Naive thymus-derived CD4-positive, alpha-beta T cell (primary cell): ENCODE measurements around the gene PCNX2. TPM values are rescaled to one million over a fixed set of nuclear protein-coding genes. Genes with fewer than 3 reads are reported as not detected.
"Not testable (repeated sequence)": the region's sequence is repeated elsewhere in the genome, so short reads cannot be mapped to it uniquely, and the experiment has no call there.

ENCODE experiments used
- ATAC-seq: fragments of 150-1000 bp; cut with Tn5 transposase; 2 replicates; pipeline ENCODE4 v1.10.0; 2021; ENCODE audit warnings: mild to moderate bottlenecking, moderate library complexity
- CTCF ChIA-PET: fragments of 350-600 bp; sonication (Branson Sonifier 250); formaldehyde crosslinking; loops from one replicate; lab custom pipeline; 2021; ENCODE audit warnings: antibody characterized with exemption; lab: Charles Lee
- POLR2A ChIA-PET: fragments of 350-600 bp; sonication (Branson Sonifier 250); formaldehyde crosslinking; loops from one replicate; lab custom pipeline; 2021; ENCODE audit warnings: antibody characterized with exemption, inconsistent platforms; lab: Charles Lee
- DNase-seq, 9 donors: peaks; one replicate each; pipeline versions ENCODE4 v3.0.0 to v3.0.0-alpha.2; 2020 to 2022; ENCODE audit warnings: mixed read lengths in 1 of 9
- H3K27ac ChIP-seq: one replicate; pipeline ENCODE4 v1.7.0; 2013; ENCODE audit warnings: mild to moderate bottlenecking, low read depth, low read length, moderate library complexity
- H3K27me3 ChIP-seq, 2 donors: one replicate each; pipeline ENCODE4 v1.7.0; 2013; ENCODE audit warnings: low read length in 2 of 2, mild to moderate bottlenecking in 2 of 2, moderate library complexity in 2 of 2; ENCODE audit not compliant: control insufficient read depth in 2 of 2, insufficient read depth in 2 of 2
- H3K36me3 ChIP-seq, 3 experiments: 1 replicate in 2 of 3; 2 replicates in 1 of 3; pipeline ENCODE4 v1.7.0; 2013; ENCODE audit warnings: low read length in 3 of 3, mild to moderate bottlenecking in 3 of 3, moderate library complexity in 1 of 3; ENCODE audit not compliant: insufficient read depth in 3 of 3, control insufficient read depth in 2 of 3
- H3K4me1 ChIP-seq, 2 donors: one replicate each; pipeline ENCODE4 v1.7.0; 2013; ENCODE audit warnings: low read length in 2 of 2, mild to moderate bottlenecking in 2 of 2, moderate library complexity in 1 of 2; ENCODE audit not compliant: control insufficient read depth in 2 of 2, insufficient read depth in 2 of 2
- H3K4me3 ChIP-seq: 2 replicates; pipeline ENCODE4 v1.7.0; 2013; ENCODE audit warnings: mild to moderate bottlenecking, low read length
- H3K9me3 ChIP-seq, 3 experiments: 1 replicate in 2 of 3; 2 replicates in 1 of 3; pipeline ENCODE4 v1.7.0; 2013; ENCODE audit warnings: low read length in 3 of 3; ENCODE audit not compliant: control insufficient read depth in 2 of 3
- H3K27ac Mint-ChIP-seq, 9 donors: one replicate each; pipeline ENCODE4 v1.8.0; 2020 to 2022; ENCODE audit warnings: mixed read lengths in 9 of 9, mild to moderate bottlenecking in 8 of 9, moderate library complexity in 5 of 9, inconsistent platforms in 2 of 9
- H3K27me3 Mint-ChIP-seq, 5 donors: one replicate each; pipeline ENCODE4 v1.8.0; 2021 to 2022; ENCODE audit warnings: mixed read lengths in 5 of 5, mild to moderate bottlenecking in 1 of 5
- H3K36me3 Mint-ChIP-seq, 5 donors: one replicate each; pipeline ENCODE4 v1.8.0; 2020 to 2022; ENCODE audit warnings: mixed read lengths in 5 of 5, mild to moderate bottlenecking in 3 of 5, inconsistent platforms in 1 of 5
- H3K4me1 Mint-ChIP-seq, 7 donors: one replicate each; pipeline ENCODE4 v1.8.0; 2020 to 2022; ENCODE audit warnings: mixed read lengths in 7 of 7, mild to moderate bottlenecking in 3 of 7, inconsistent platforms in 1 of 7
- H3K4me3 Mint-ChIP-seq, 10 donors: one replicate each; pipeline ENCODE4 v1.8.0; 2020 to 2022; ENCODE audit warnings: mild to moderate bottlenecking in 10 of 10, mixed read lengths in 10 of 10, moderate library complexity in 6 of 10, inconsistent platforms in 2 of 10
- H3K9me3 Mint-ChIP-seq, 11 donors: one replicate each; pipeline ENCODE4 v1.8.0; 2020 to 2022; ENCODE audit warnings: mixed read lengths in 11 of 11, mild to moderate bottlenecking in 4 of 11, inconsistent platforms in 1 of 11, moderate library complexity in 1 of 11
- intact Hi-C, 2 donors: fragments of 100-400 bp; cut with micrococcal nuclease; formaldehyde crosslinking; loops; one replicate each; pipeline ENCODE4 v1.15.1; 2023
- polyA plus RNA-seq, 2 donors: library from polyadenylated mRNA; unstranded; fragments of 300-500 nt; fragmentation: Illumina TruSeq; gene quantifications; one replicate each; pipeline ENCODE4 v1.2.3, GENCODE V29; 2021
- total RNA-seq, 6 experiments: library from RNA in 5 of 6; stranded (reverse) in 5 of 6; gene quantifications; 1 replicate in 5 of 6; 2 replicates in 1 of 6; pipeline ENCODE4 v1.2.3 and lab custom pipeline; 2021 to 2026

The PCNX2 gene
- total and polyA plus RNA-seq, 7 experiments from 2014 or later = 4.1 to 61.8 (median 45.1) TPM

GRCh38 chr1:233114159-233114558, 181.4 kb downstream of the PCNX2 start:
- intact Hi-C loops = loop anchor here in 1 of 2 donors (5.0 kb wide), 1 partner anchor 307 kb away; the partner anchor contains the start of gene MAP10
- Histone ChIP-seq H3K4me3 (no peak overlapping the region), H3K27me3 (no peaks in the 10 kb centered on the region), H3K9me3 (no peaks in the 10 kb centered on the region), H3K4me1 (no peaks in the 10 kb centered on the region), H3K36me3 (no peaks in the 10 kb centered on the region), H3K27ac (no peak overlapping the region)
- Mint-ChIP-seq H3K4me3 (peak overlapping the region in 1 of 10 donors; percentile 6), H3K4me1 (peaks cover 0 to 45% (median 14%) of the 10 kb centered on the region in 7 donors), H3K9me3 (no peaks in the 10 kb centered on the region), H3K36me3 (peaks cover 3 to 71% (median 53%) of the 10 kb centered on the region in 5 donors), H3K27me3 (no peaks in the 10 kb centered on the region), H3K27ac (peak overlapping the region in 1 of 9 donors; percentile 31)
- no peak for ATAC-seq
- ChIA-PET CTCF (interaction anchor here (0.6 kb wide), 1 partner anchor 779 kb away, joined by 3 read pairs; no protein-coding TSS in a partner anchor), POLR2A (no interaction called here)
- no peak for DNase-seq

GRCh38 chr1:233113009-233113879, 182.3 kb downstream of the PCNX2 start:
- Mint-ChIP-seq H3K9me3 (no peaks in the 10 kb centered on the region), H3K27me3 (no peaks in the 10 kb centered on the region), H3K4me1 (peaks cover 0 to 45% (median 14%) of the 10 kb centered on the region in 7 donors), H3K27ac (peak overlapping the region in 1 of 9 donors; percentile 85), H3K36me3 (peaks cover 3 to 74% (median 58%) of the 10 kb centered on the region in 5 donors), H3K4me3 (peak overlapping the region in 1 of 10 donors; percentile 69)
- H3K27me3 ChIP-seq = no peaks in the 10 kb centered on the region
- peaks cover 0 to 3% (median 0%) of the 10 kb centered on the region in 3 experiments for H3K36me3 ChIP-seq
- no peaks in the 10 kb centered on the region for H3K4me1 ChIP-seq
- no peaks in the 10 kb centered on the region for H3K9me3 ChIP-seq
- DNase-seq (peak in 1 of 9 donors; percentile 37), ATAC-seq (peak; percentile 91)
- CTCF ChIA-PET = interaction anchor here (0.6 kb wide), 1 partner anchor 54 kb away, joined by 3 read pairs; no protein-coding TSS in a partner anchor
- no peak overlapping the region for H3K27ac ChIP-seq
- no peak overlapping the region for H3K4me3 ChIP-seq
- intact Hi-C loops = loop anchor here in 1 of 2 donors (1.0 to 5.0 kb wide), 2 partner anchors 163 to 306 kb away; partner anchors contain the start of genes MAP10 and NTPCR
- POLR2A ChIA-PET = no interaction called here

DNA sequence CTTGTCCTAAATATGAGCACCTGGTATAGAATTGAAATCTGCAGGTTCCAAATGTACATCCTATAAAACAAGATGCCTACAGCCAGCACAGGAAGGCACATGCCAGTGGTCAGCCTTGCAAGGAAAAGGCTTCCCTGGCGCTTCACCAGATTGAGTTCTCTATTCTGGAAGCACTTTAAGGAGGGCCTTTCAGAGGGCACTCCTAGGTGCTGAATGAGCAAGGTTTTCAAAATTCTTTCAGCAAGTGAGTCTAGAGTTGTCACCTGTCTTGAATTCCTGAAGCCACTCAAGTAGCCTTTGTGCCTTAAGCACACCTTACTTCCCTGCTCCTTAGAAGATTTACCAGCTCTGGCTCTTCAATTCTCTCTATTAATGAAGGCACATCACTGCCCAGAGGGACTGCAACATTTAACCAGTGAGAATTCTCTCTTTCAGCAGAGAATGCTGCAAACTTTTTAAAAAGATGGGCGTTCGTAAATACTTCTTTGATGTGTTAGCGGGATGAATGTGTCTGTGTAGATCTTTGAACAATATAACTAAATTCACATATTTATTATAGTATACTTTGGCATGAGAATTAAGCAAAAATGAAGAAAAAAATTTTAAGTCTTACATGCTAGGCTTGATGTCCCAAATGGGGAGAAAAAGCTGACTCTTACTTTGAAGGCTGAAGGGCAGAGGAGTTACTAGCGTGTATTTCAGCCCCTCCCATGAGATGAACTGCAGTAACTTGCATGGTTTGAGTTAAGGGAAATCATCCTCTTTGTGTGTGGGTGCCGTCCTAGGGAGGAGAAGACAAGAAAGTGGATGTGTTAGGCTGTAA, 183.1 kb downstream of the PCNX2 start:
- H3K36me3 Mint-ChIP-seq = peaks cover 3 to 79% (median 67%) of the 10 kb centered on the region in 5 donors

GRCh38 chr1:233111731-233112130, 183.8 kb downstream of the PCNX2 start:
- Histone ChIP-seq H3K4me1 (no peaks in the 10 kb centered on the region), H3K36me3 (peaks cover 0 to 4% (median 0%) of the 10 kb centered on the region in 3 experiments), H3K27ac (no peak overlapping the region), H3K9me3 (no peaks in the 10 kb centered on the region), H3K27me3 (no peaks in the 10 kb centered on the region), H3K4me3 (no peak overlapping the region)
- H3K27ac Mint-ChIP-seq = no peak overlapping the region
- ATAC-seq (no peak), DNase-seq (no peak)
- POLR2A ChIA-PET = no interaction called here
- no peaks in the 10 kb centered on the region for H3K9me3 Mint-ChIP-seq
- no peak overlapping the region for H3K4me3 Mint-ChIP-seq
- CTCF ChIA-PET = no interaction called here
- H3K4me1 Mint-ChIP-seq = peaks cover 0 to 45% (median 14%) of the 10 kb centered on the region in 7 donors
- no peaks in the 10 kb centered on the region for H3K27me3 Mint-ChIP-seq
- intact Hi-C loops = loop anchor here in 1 of 2 donors (5.0 kb wide), 1 partner anchor 304 kb away; the partner anchor contains the start of gene MAP10
- H3K36me3 Mint-ChIP-seq = peaks cover 3 to 85% (median 69%) of the 10 kb centered on the region in 5 donors

More for the DNA sequence above, 183.1 kb downstream of the PCNX2 start:
- Histone ChIP-seq H3K27ac (no peak overlapping the region), H3K4me3 (no peak overlapping the region), H3K36me3 (peaks cover 0 to 4% (median 0%) of the 10 kb centered on the region in 3 experiments), H3K4me1 (no peaks in the 10 kb centered on the region), H3K9me3 (no peaks in the 10 kb centered on the region), H3K27me3 (no peaks in the 10 kb centered on the region)
- no peaks in the 10 kb centered on the region for H3K27me3 Mint-ChIP-seq
- ChIA-PET CTCF (no interaction called here), POLR2A (no interaction called here)
- peaks cover 0 to 45% (median 14%) of the 10 kb centered on the region in 7 donors for H3K4me1 Mint-ChIP-seq
- intact Hi-C loops = loop anchor here in 1 of 2 donors (1.0 to 5.0 kb wide), 2 partner anchors 162 to 305 kb away; partner anchors contain the start of genes MAP10 and NTPCR
- H3K27ac Mint-ChIP-seq = peak overlapping the region in 1 of 9 donors; percentile 85
- H3K4me3 Mint-ChIP-seq = peak overlapping the region in 1 of 10 donors; percentile 69
- no peaks in the 10 kb centered on the region for H3K9me3 Mint-ChIP-seq
- DNase-seq = no peak
- no peak for ATAC-seq

DNA sequence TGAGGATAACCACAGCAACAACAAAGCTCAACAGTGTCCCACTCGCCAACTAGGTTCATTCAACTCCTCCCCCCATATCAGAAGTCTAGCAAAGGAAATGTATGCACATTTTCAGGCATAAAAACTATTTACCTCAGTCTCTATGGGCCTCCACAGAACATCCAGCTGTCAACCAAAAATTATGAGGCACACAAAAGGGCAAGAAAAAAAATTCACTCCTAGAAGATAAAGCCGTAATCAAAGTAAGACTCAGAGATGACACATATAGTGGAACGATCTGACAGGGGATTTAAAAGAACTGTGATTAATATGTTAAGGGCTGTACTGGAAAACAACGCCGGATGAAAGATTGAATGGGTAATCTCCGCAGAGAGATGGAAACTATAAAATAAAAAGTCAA, 186.4 kb downstream of the PCNX2 start:
- H3K27ac ChIP-seq = no peak overlapping the region
- ChIA-PET POLR2A (no interaction called here), CTCF (no interaction called here)
- H3K4me3 ChIP-seq = no peak overlapping the region
- ATAC-seq (no peak), DNase-seq (no peak)
- intact Hi-C loops = no loop called here
- H3K27me3 ChIP-seq = no peaks in the 10 kb centered on the region
- no peaks in the 10 kb centered on the region for H3K27me3 Mint-ChIP-seq
- H3K27ac Mint-ChIP-seq = no peak overlapping the region
- no peak overlapping the region for H3K4me3 Mint-ChIP-seq
- H3K4me1 Mint-ChIP-seq = peaks cover 0 to 25% (median 13%) of the 10 kb centered on the region in 7 donors
- H3K36me3 ChIP-seq = peaks cover 0 to 4% (median 0%) of the 10 kb centered on the region in 3 experiments
- H3K36me3 Mint-ChIP-seq = peaks cover 2 to 74% (median 61%) of the 10 kb centered on the region in 5 donors
- no peaks in the 10 kb centered on the region for H3K9me3 ChIP-seq
- H3K9me3 Mint-ChIP-seq = peaks cover 0 to 3% (median 0%) of the 10 kb centered on the region in 11 donors
- H3K4me1 ChIP-seq = no peaks in the 10 kb centered on the region

DNA sequence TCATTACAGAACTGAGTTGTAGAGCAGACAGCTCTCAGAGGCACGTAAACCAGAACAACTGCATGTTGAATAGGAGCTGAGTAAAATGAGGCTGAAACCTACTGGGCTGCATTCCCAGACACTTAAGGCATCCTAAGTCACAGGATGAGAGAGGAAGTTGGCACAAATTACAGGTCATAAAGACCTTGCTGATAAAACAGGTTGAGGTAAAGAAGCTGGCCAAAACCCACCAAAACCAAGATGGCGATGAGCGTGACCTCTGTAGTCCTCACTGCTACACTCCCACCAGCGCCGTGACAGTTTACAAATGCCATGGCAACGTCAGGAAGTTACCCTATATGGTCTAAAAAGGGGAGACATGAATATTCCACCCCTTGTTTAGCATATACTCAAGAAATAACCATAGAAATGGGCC, 187.8 kb downstream of the PCNX2 start:
- ATAC-seq, POLR2A ChIA-PET, H3K36me3 ChIP-seq, CTCF ChIA-PET, H3K27me3 Mint-ChIP-seq, intact Hi-C loops, H3K4me3 Mint-ChIP-seq, H3K4me3 ChIP-seq, H3K27ac Mint-ChIP-seq, H3K9me3 ChIP-seq, H3K4me1 ChIP-seq, H3K27ac ChIP-seq, H3K27me3 ChIP-seq, DNase-seq: not testable (repeated sequence)
- Mint-ChIP-seq H3K36me3 (peaks cover 6 to 71% (median 60%) of the 10 kb centered on the region in 5 donors), H3K4me1 (peaks cover 0 to 11% (median 0%) of the 10 kb centered on the region in 7 donors), H3K9me3 (peaks cover 0 to 11% (median 0%) of the 10 kb centered on the region in 11 donors)
